Keratinocyte (primary cell): ENCODE results near the gene SIDT1.

Experiments
- EZH2 ChIP-seq: IDR thresholded peaks from one replicate; pipeline ENCODE4 v1.6.1; 2012; ENCODE audit warnings: inconsistent platforms, mild to moderate bottlenecking, low read length, moderate library complexity
- TF ChIP-seq, protein P1 (sequence below), 3 experiments: IDR thresholded peaks in 1 of 3; conservative IDR thresholded peaks in 1 of 3; optimal IDR thresholded peaks in 1 of 3; 2 replicates in 2 of 3; 3 replicates in 1 of 3; pipeline versions ENCODE3 to v1.5.1; 2011; ENCODE audit warnings: low read length in 3 of 3, mild to moderate bottlenecking in 3 of 3, moderate library complexity in 2 of 3, control low read depth in 1 of 3, inconsistent platforms in 1 of 3; ENCODE audit not compliant: insufficient read depth in 2 of 3; ENCODE audit errors: extremely low read depth in 1 of 3

GRCh38 chr3:113545594-113545993 is 13.2 kb downstream of the SIDT1 start:
- TF ChIP-seq, protein P1, sequence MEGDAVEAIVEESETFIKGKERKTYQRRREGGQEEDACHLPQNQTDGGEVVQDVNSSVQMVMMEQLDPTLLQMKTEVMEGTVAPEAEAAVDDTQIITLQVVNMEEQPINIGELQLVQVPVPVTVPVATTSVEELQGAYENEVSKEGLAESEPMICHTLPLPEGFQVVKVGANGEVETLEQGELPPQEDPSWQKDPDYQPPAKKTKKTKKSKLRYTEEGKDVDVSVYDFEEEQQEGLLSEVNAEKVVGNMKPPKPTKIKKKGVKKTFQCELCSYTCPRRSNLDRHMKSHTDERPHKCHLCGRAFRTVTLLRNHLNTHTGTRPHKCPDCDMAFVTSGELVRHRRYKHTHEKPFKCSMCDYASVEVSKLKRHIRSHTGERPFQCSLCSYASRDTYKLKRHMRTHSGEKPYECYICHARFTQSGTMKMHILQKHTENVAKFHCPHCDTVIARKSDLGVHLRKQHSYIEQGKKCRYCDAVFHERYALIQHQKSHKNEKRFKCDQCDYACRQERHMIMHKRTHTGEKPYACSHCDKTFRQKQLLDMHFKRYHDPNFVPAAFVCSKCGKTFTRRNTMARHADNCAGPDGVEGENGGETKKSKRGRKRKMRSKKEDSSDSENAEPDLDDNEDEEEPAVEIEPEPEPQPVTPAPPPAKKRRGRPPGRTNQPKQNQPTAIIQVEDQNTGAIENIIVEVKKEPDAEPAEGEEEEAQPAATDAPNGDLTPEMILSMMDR (optimal IDR thresholded peaks at IDR 0.05 in 1 of 3, IDR thresholded peaks at IDR 0.05 in 1 of 3, conservative IDR thresholded peaks at IDR 0.05 in 1 of 3; ENCODE audit: extremely low read depth in 1 of 3, insufficient read depth in 2 of 3, low read length in 3 of 3): no peak
- TF ChIP-seq EZH2: no peak
